DND-41 (cell line): ENCODE results near the gene MARK4.

Source experiments
- ATAC-seq: fragments of 200-7000 bp; cut with Tn5 transposase; 3 replicates; pipeline ENCODE4 v1.9.1; 2021; ENCODE audit warnings: low read depth; ENCODE audit not compliant: insufficient read depth
- DNase-seq: peaks from one replicate; pipeline ENCODE4 v3.0.0-alpha.2; 2020
- H2AFZ ChIP-seq: 2 replicates; pipeline ENCODE4 v1.6.0; 2012; ENCODE audit warnings: low read depth, low read length
- H3K27ac ChIP-seq: 2 replicates; pipeline ENCODE4 v1.5.1; 2012; ENCODE audit warnings: low read length, inconsistent platforms
- H3K27me3 ChIP-seq: fragments of 200-600 bp; sonication (generic); 2 replicates; pipeline ENCODE4 v1.6.0; 2012; ENCODE audit warnings: low read length, mild to moderate bottlenecking, inconsistent platforms; ENCODE audit not compliant: insufficient read depth, poor library complexity
- H3K36me3 ChIP-seq: 2 replicates; pipeline ENCODE4 v1.5.1; 2012; ENCODE audit warnings: low read length, inconsistent platforms; ENCODE audit not compliant: insufficient read depth
- H3K4me1 ChIP-seq: 2 replicates; pipeline ENCODE4 v1.5.1; 2012; ENCODE audit warnings: mild to moderate bottlenecking, low read length; ENCODE audit not compliant: insufficient read depth
- H3K4me2 ChIP-seq: 2 replicates; pipeline ENCODE4 v1.6.0; 2012; ENCODE audit warnings: mild to moderate bottlenecking, moderate library complexity, low read length, inconsistent platforms; ENCODE audit not compliant: insufficient read depth
- H3K4me3 ChIP-seq, 2 experiments: fragments of 200-600 bp in 1 of 2; shearing (Covaris generic) in 1 of 2; 2 replicates each; pipeline ENCODE4 v1.5.1; 2012 to 2016; ENCODE audit warnings: inconsistent platforms in 2 of 2, low read length in 2 of 2, mild to moderate bottlenecking in 2 of 2, low read depth in 1 of 2, moderate library complexity in 1 of 2
- H3K79me2 ChIP-seq: 2 replicates; pipeline ENCODE4 v1.6.0; 2012; ENCODE audit warnings: low read length, inconsistent platforms; ENCODE audit not compliant: insufficient read depth
- H3K9ac ChIP-seq: 2 replicates; pipeline ENCODE4 v1.6.0; 2012; ENCODE audit warnings: low read depth, mild to moderate bottlenecking, inconsistent platforms, low read length, moderate library complexity
- H3K9me3 ChIP-seq: 2 replicates; pipeline ENCODE4 v1.5.1; 2012; ENCODE audit warnings: low read length, moderate library complexity, mild to moderate bottlenecking, inconsistent platforms; ENCODE audit not compliant: insufficient read depth, severe bottlenecking
- H4K20me1 ChIP-seq: 2 replicates; pipeline ENCODE4 v1.6.0; 2012; ENCODE audit warnings: low read length; ENCODE audit not compliant: insufficient read depth
- CTCF ChIP-seq: IDR thresholded peaks from 2 replicates; pipeline ENCODE4 v1.5.1; 2012; ENCODE audit warnings: borderline replicate concordance, low read length, moderate library complexity, mild to moderate bottlenecking; ENCODE audit not compliant: poor library complexity, severe bottlenecking; ENCODE audit errors: extremely low read depth
- EZH2 ChIP-seq: IDR thresholded peaks from 3 replicates; pipeline ENCODE4 v1.6.1; 2012; ENCODE audit warnings: borderline replicate concordance, low read depth, mild to moderate bottlenecking, moderate library complexity, low read length, inconsistent platforms; ENCODE audit not compliant: severe bottlenecking

Gene MARK4

GRCh38 chr19:45321848-45322247, 70.8 kb downstream of the MARK4 start:
- no peaks in the 10 kb centered on the region for H3K27me3 ChIP-seq
- no peak for DNase-seq
- no peak overlapping the region for H2AFZ ChIP-seq
- no peaks in the 10 kb centered on the region for H4K20me1 ChIP-seq
- H3K4me3 ChIP-seq: no peak overlapping the region
- H3K9me3 ChIP-seq: no peaks in the 10 kb centered on the region
- H3K79me2 ChIP-seq: no peaks in the 10 kb centered on the region
- TF ChIP-seq CTCF (no peak), EZH2 (no peak)
- no peak overlapping the region for H3K4me2 ChIP-seq
- no peak for ATAC-seq
- H3K27ac ChIP-seq: no peak overlapping the region; the same call in 1 of the 2 replicates
- H3K36me3 ChIP-seq: no peaks in the 10 kb centered on the region
- H3K9ac ChIP-seq: no peak overlapping the region
- 0 out of 2 replicates have a peak, but pooled peaks cover 4% of the 10 kb centered on the region for H3K4me1 ChIP-seq

- no peaks in the 10 kb centered on the region for H4K20me1 ChIP-seq
- H3K4me1 ChIP-seq: 0 out of 2 replicates have a peak, but pooled peaks cover 4% of the 10 kb centered on the region
- DNase-seq: peak; percentile 53
- H3K4me3 ChIP-seq: no peak overlapping the region
- no peaks in the 10 kb centered on the region for H3K9me3 ChIP-seq
- H2AFZ ChIP-seq: no peak overlapping the region
- ATAC-seq: peak; percentile 67
- H3K36me3 ChIP-seq: no peaks in the 10 kb centered on the region
- no peak overlapping the region for H3K9ac ChIP-seq
- no peaks in the 10 kb centered on the region for H3K27me3 ChIP-seq
- H3K4me2 ChIP-seq: no peak overlapping the region
- H3K27ac ChIP-seq: no peak overlapping the region; the same call in 1 of the 2 replicates
- no peak for TF ChIP-seq EZH2
- no peaks in the 10 kb centered on the region for H3K79me2 ChIP-seq
These were observed 71.2 kb downstream of the MARK4 start for GRCh38 chr19:45322311-45322710.

GRCh38 chr19:45322744-45323281, 71.7 kb downstream of the MARK4 start, which contains the start of gene CKM:
TSS of gene CKM (minus strand) at chr19:45322875. CDS start at chr19:45319713, 3,162 bp downstream.
- TF ChIP-seq EZH2 (no peak), CTCF (no peak)
- H3K9ac ChIP-seq: no peak within 1 kb of the TSS

GRCh38 chr19:45323671-45324081, 72.6 kb downstream of the MARK4 start:
- no peak for ATAC-seq
- Histone ChIP-seq H3K79me2 (no peaks in the 10 kb centered on the region), H3K4me2 (no peak overlapping the region), H4K20me1 (no peaks in the 10 kb centered on the region), H3K36me3 (no peaks in the 10 kb centered on the region), H3K4me3 (no peak overlapping the region), H3K4me1 (0 out of 2 replicates have a peak, but pooled peaks cover 4% of the 10 kb centered on the region), H3K27ac (no peak overlapping the region), H3K27me3 (no peaks in the 10 kb centered on the region), H3K9ac (no peak overlapping the region), H2AFZ (no peak overlapping the region), H3K9me3 (no peaks in the 10 kb centered on the region)
- no peak for DNase-seq
- TF ChIP-seq CTCF (no peak), EZH2 (no peak)

More at GRCh38 chr19:45322744-45323281, 71.7 kb downstream of the MARK4 start, which contains the start of gene CKM:
- no peaks in the 10 kb centered on the region for H3K27me3 ChIP-seq
- H3K4me1 ChIP-seq: 0 out of 2 replicates have a peak, but pooled peaks cover 4% of the 10 kb centered on the region
- no peaks in the 10 kb centered on the region for H3K79me2 ChIP-seq
- no peak within 1 kb of the TSS for H2AFZ ChIP-seq
- DNase-seq (no peak), ATAC-seq (no peak)
- H3K4me2 ChIP-seq: no peak within 1 kb of the TSS
- no peak within 1 kb of the TSS for H3K4me3 ChIP-seq
- H3K27ac ChIP-seq: no peak within 1 kb of the TSS; the same call in 1 of the 2 replicates
- H4K20me1 ChIP-seq: no peaks in the 10 kb centered on the region
- no peaks in the 10 kb centered on the region for H3K9me3 ChIP-seq
- no peaks in the 10 kb centered on the region for H3K36me3 ChIP-seq
